ENCODE measurements around the gene FAM237A.

The FAM237A gene

GRCh38 chr2:206692971-206693370 is 50.7 kb downstream of the FAM237A start:
- DNase-seq: no peak

DNA sequence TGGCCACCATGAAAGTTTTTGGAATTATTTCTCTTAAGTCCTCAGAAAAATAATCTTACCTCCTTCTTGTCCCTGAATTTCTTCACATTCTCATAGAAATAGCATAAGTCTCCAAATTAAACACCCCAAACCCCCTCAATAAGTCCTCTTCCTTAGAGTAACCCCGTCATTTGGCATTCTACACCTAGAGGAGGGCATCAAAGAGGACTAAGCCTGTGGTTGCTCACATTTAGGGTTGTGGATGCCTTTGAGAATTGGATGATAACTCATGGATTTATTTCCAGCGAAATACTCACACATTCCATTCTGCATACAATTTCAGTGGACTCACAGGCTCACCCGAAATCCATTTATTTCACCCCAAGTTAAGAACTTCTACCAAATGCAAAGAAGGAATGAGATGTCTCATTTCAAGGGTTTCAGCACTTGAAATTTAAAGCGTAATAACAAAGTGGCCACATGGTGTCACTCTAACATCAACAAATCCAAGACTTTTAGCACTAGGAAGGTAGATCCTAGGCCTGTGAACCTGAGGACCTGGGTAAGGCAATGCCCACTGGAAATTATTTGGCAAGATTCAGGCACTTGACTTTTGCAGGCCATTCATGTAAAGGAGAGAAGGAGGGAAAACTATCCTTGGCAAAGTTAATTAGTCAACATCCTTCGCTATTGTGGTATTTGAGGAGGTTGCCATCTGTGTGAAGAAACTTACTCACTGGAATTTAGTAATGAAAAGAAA is 51.3 kb downstream of the FAM237A start:
- DNase-seq: peak; percentile 20

GRCh38 chr2:206696910-206697309 is 54.6 kb downstream of the FAM237A start:
- no peak for DNase-seq

DNA sequence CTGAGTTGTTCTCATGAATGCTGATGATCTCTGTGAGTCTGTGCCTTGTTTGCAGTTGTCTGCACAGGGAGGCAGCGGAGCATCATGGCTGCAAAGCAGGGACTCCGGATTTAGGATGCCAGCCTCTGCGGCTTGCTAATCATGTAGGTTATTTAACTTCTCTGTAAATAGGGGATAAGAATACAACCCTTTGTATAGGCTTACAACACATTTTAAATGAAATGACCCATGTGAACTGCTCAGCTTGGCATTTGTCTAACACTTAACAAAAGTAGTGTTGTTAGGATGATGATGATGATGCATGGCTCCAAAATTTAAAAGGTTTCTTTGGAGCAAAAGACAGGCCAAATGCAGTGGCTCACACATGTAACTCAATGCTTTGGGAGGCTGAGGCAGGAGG is 56.5 kb downstream of the FAM237A start:
- no peak for DNase-seq
